Transverse colon (tissue), 4 donors: ENCODE measurements around the gene EPHB2. TPM values are rescaled to one million over a fixed set of nuclear protein-coding genes. Genes with fewer than 3 reads are reported as not detected.

Experiments
- DNase-seq: peaks from one replicate; pipeline ENCODE4 v3.0.0-alpha.2; 2019
- H3K27ac ChIP-seq, 4 donors: fragments of 200-600 bp; sonication (generic); 2 replicates each; pipeline ENCODE4 v1.5.1; 2016 to 2018; ENCODE audit warnings: inconsistent platforms in 4 of 4
- H3K27me3 ChIP-seq: fragments of 200-600 bp; sonication (generic); 2 replicates; pipeline ENCODE4 v1.5.1; 2017; ENCODE audit warnings: inconsistent platforms
- H3K36me3 ChIP-seq, 4 donors: fragments of 200-600 bp; sonication (generic); 2 replicates each; pipeline ENCODE4 v1.5.1; 2017 to 2019; ENCODE audit warnings: inconsistent platforms in 4 of 4
- H3K4me1 ChIP-seq, 4 donors: fragments of 200-600 bp; sonication (generic); 2 replicates each; pipeline ENCODE4 v1.5.1; 2017 to 2020; ENCODE audit warnings: inconsistent platforms in 4 of 4
- H3K4me3 ChIP-seq, 4 donors: fragments of 200-600 bp; sonication (generic); 1 replicate in 1 of 4; 2 replicates in 3 of 4; pipeline versions ENCODE4 v1.5.1 to v1.6.1; 2017 to 2019; ENCODE audit warnings: inconsistent platforms in 4 of 4
- H3K9me3 ChIP-seq, 2 donors: fragments of 200-600 bp; sonication (generic); 2 replicates each; pipeline ENCODE4 v1.5.1; 2017 to 2019; ENCODE audit warnings: inconsistent platforms in 2 of 2
- CTCF ChIP-seq, 5 experiments: fragments of 200-600 bp in 3 of 5; fragments of 450-650 bp in 2 of 5; sonication (generic) in 3 of 5; IDR thresholded peaks; 1 replicate in 2 of 5; 2 replicates in 3 of 5; pipeline ENCODE4 v1.5.1; 2016 to 2017; ENCODE audit warnings: antibody characterized with exemption in 5 of 5, inconsistent platforms in 3 of 5, mild to moderate bottlenecking in 2 of 5, moderate library complexity in 1 of 5
- EP300 ChIP-seq: sonication (generic); formaldehyde crosslinking; IDR thresholded peaks from one replicate; pipeline ENCODE4 v1.6.1; 2017; ENCODE audit warnings: antibody characterized with exemption, low read depth
- POLR2A ChIP-seq: fragments of 450-650 bp; IDR thresholded peaks from one replicate; pipeline ENCODE4 v1.6.1; 2016; ENCODE audit warnings: antibody characterized with exemption, mild to moderate bottlenecking, moderate library complexity
- POLR2AphosphoS5 ChIP-seq, 3 donors: sonication (generic); formaldehyde crosslinking; IDR thresholded peaks; one replicate each; pipeline ENCODE4 v1.6.1; 2016; ENCODE audit warnings: antibody characterized with exemption in 3 of 3
- WGBS, 2 donors: methylation state at CpG; one replicate each; pipeline ENCODE4 v1.1.5; 2018; ENCODE audit warnings: low coverage in 1 of 2; 5-methylcytosine and 5-hydroxymethylcytosine counted together
- in situ Hi-C, 4 donors: fragments of 200-750 bp; cut with MboI; loops; one replicate each; pipeline versions ENCODE4 v1.15.0 to v1.15.1; 2017; ENCODE audit warnings: low sequenced_read_pairs in 3 of 4, low pct_ligation_motif_present in 1 of 4, low pct_unique_long_range_greater_than_20kb in 1 of 4
- intact Hi-C: fragments of 100-400 bp; cut with DNase I; formaldehyde crosslinking; loops from one replicate; pipeline ENCODE4 v1.15.1; 2023; ENCODE audit warnings: low total_unique reads
- total RNA-seq, 4 donors: library from RNA; depleted of rRNA; stranded (reverse); fragments of >200 nt; gene quantifications; one replicate each; pipeline ENCODE4 v1.1.0, GENCODE V29; 2016

Gene EPHB2
- total RNA-seq, 4 donors from 2014 or later = 3.0 to 152 (median 27.9) TPM

GRCh38 chr1:22778408-22778807, 67.8 kb downstream of the EPHB2 start:
- peaks cover 6 to 33% (median 13%) of the 10 kb centered on the region in 4 donors for H3K4me1 ChIP-seq
- no peaks in the 10 kb centered on the region for H3K9me3 ChIP-seq
- H3K27ac ChIP-seq = peak overlapping the region in 1 of 4 donors; percentile 0
- in situ Hi-C loops = no loop called here
- DNase-seq = no peak
- H3K36me3 ChIP-seq = no peaks in the 10 kb centered on the region
- intact Hi-C loops = no loop called here
- no peak overlapping the region for H3K4me3 ChIP-seq
- WGBS, 2 donors = 62% methylated on average over 2 of the region's 2 CpGs; no CpG with 5 or more reads in 1 of the 2 donors
- TF ChIP-seq POLR2AphosphoS5 (IDR thresholded peaks at IDR 0.05) (no peak), CTCF (IDR thresholded peaks at IDR 0.05) (no peak), POLR2A (no peak), EP300 (no peak)
- H3K27me3 ChIP-seq = no peaks in the 10 kb centered on the region

- H3K27ac ChIP-seq = peak overlapping the region in 1 of 4 donors; percentile 0
- H3K9me3 ChIP-seq = no peaks in the 10 kb centered on the region
- peaks cover 1 to 27% (median 8%) of the 10 kb centered on the region in 4 donors for H3K4me1 ChIP-seq
- no peaks in the 10 kb centered on the region for H3K27me3 ChIP-seq
- no peak overlapping the region for H3K4me3 ChIP-seq
- no peak for DNase-seq
- in situ Hi-C loops (no loop called here), intact Hi-C loops (no loop called here)
- 51% methylated on average over 9 of the region's 9 CpGs; no CpG with 5 or more reads in 1 of the 2 donors for WGBS, 2 donors
- TF ChIP-seq POLR2A = no peak
- TF ChIP-seq EP300 = no peak
- no peak for TF ChIP-seq POLR2AphosphoS5 (IDR thresholded peaks at IDR 0.05)
- no peak for TF ChIP-seq CTCF (IDR thresholded peaks at IDR 0.05)
- no peaks in the 10 kb centered on the region for H3K36me3 ChIP-seq
These were observed 68.4 kb downstream of the EPHB2 start for GRCh38 chr1:22778862-22779520.

- in situ Hi-C loops = no loop called here
- no peak for TF ChIP-seq POLR2A
- no peak for TF ChIP-seq EP300
- TF ChIP-seq CTCF (IDR thresholded peaks at IDR 0.05) = no peak
- TF ChIP-seq POLR2AphosphoS5 (IDR thresholded peaks at IDR 0.05) = no peak
- no peaks in the 10 kb centered on the region for H3K27me3 ChIP-seq
These were observed 70.1 kb downstream of the EPHB2 start for GRCh38 chr1:22780696-22781095.

GRCh38 chr1:22781483-22781882, 70.8 kb downstream of the EPHB2 start:
- in situ Hi-C loops (no loop called here), intact Hi-C loops (no loop called here)
- WGBS, 2 donors = 75 to 90% methylated on average over 3 to 4 of the region's 4 CpGs
- Histone ChIP-seq H3K4me3 (no peak overlapping the region), H3K27me3 (no peaks in the 10 kb centered on the region), H3K9me3 (no peaks in the 10 kb centered on the region), H3K4me1 (peaks cover 0 to 12% (median 0%) of the 10 kb centered on the region in 4 donors), H3K27ac (no peak overlapping the region), H3K36me3 (no peaks in the 10 kb centered on the region)
- no peak for DNase-seq
- no peak for TF ChIP-seq POLR2A
- TF ChIP-seq EP300 = no peak
- no peak for TF ChIP-seq POLR2AphosphoS5 (IDR thresholded peaks at IDR 0.05)
- no peak for TF ChIP-seq CTCF (IDR thresholded peaks at IDR 0.05)

More at GRCh38 chr1:22780696-22781095, 70.1 kb downstream of the EPHB2 start:
- peaks cover 0 to 17% (median 0%) of the 10 kb centered on the region in 4 donors for H3K4me1 ChIP-seq
- WGBS, 2 donors = 81% methylated on average over 14 of the region's 14 CpGs; no CpG with 5 or more reads in 1 of the 2 donors
- no peak overlapping the region for H3K27ac ChIP-seq
- H3K9me3 ChIP-seq = no peaks in the 10 kb centered on the region
- peak; percentile 20 for DNase-seq
- intact Hi-C loops = no loop called here
- no peak overlapping the region for H3K4me3 ChIP-seq
- no peaks in the 10 kb centered on the region for H3K36me3 ChIP-seq
